Embryonic facial prominence (tissue), 1 donor: ENCODE results near the gene ADK.
"Not testable (repeated sequence)": the region's sequence is repeated elsewhere in the genome, so short reads cannot be mapped to it uniquely, and the experiment has no call there.

Experiments
- DNase-seq: peaks from one replicate; pipeline ENCODE4 v3.0.0-alpha.2; 2016; ENCODE audit errors: extremely low spot score

Gene ADK

GRCh38 chr10:74300074-74300621, 149.1 kb downstream of the ADK start:
- not testable (repeated sequence) for DNase-seq

- no peak for DNase-seq
These were observed 149.6 kb downstream of the ADK start for GRCh38 chr10:74300666-74301065.

- DNase-seq = no peak
These were observed 154.7 kb downstream of the ADK start for GRCh38 chr10:74305730-74306129.

- DNase-seq = no peak
These were observed 155.4 kb downstream of the ADK start for GRCh38 chr10:74306227-74306982.

GRCh38 chr10:74307061-74307651, 156.1 kb downstream of the ADK start:
- DNase-seq = no peak

GRCh38 chr10:74310652-74311257, 159.7 kb downstream of the ADK start:
- no peak for DNase-seq

GRCh38 chr10:74314166-74314565, 163.1 kb downstream of the ADK start:
- DNase-seq = no peak

- no peak for DNase-seq
These were observed 169.0 kb downstream of the ADK start for GRCh38 chr10:74320026-74320425.

GRCh38 chr10:74320717-74321116, 169.7 kb downstream of the ADK start:
- no peak for DNase-seq

- DNase-seq = no peak
These were observed 171.1 kb downstream of the ADK start for GRCh38 chr10:74322141-74322540.

- DNase-seq = no peak
These were observed 171.5 kb downstream of the ADK start for GRCh38 chr10:74322565-74322964.

- DNase-seq = no peak
These were observed 177.4 kb downstream of the ADK start for GRCh38 chr10:74328388-74328787.

GRCh38 chr10:74329873-74330272, 178.9 kb downstream of the ADK start:
- no peak for DNase-seq

GRCh38 chr10:74330646-74331045, 179.6 kb downstream of the ADK start:
- DNase-seq = no peak

- no peak for DNase-seq
These were observed 181.4 kb downstream of the ADK start for GRCh38 chr10:74332398-74332797.

GRCh38 chr10:74333174-74333573, 182.2 kb downstream of the ADK start:
- DNase-seq = no peak

GRCh38 chr10:74334221-74334620, 183.2 kb downstream of the ADK start:
- DNase-seq = no peak

- no peak for DNase-seq
These were observed 184.5 kb downstream of the ADK start for GRCh38 chr10:74335501-74335900.

- DNase-seq = no peak
These were observed 186.5 kb downstream of the ADK start for GRCh38 chr10:74337330-74338016.

- no peak for DNase-seq
These were observed 192.0 kb downstream of the ADK start for GRCh38 chr10:74342991-74343390.

- no peak for DNase-seq
These were observed 192.8 kb downstream of the ADK start for GRCh38 chr10:74343804-74344203.

- no peak for DNase-seq
These were observed 193.3 kb downstream of the ADK start for GRCh38 chr10:74344306-74344705.
